Measurements from ENCODE around the gene CDPF1. TPM values are rescaled to one million over a fixed set of nuclear protein-coding genes. Genes with fewer than 3 reads are reported as not detected.
A peak's percentile ranks its signal among the peaks of the same experiment; 100 is the strongest.

The CDPF1 gene
- total and polyA plus RNA-seq, 2 of the 13 experiments (the other 11 are each of a cell fraction or from before 2014, with no cell fraction given): 5.2 to 8.1 TPM

- TF ChIP-seq CENPT (CRISPR knock-in tag; IDR thresholded peaks at IDR 0.05; ENCODE audit: low read depth): 0 out of 2 replicates have a peak, but pooled peaks have one; percentile 57
- TF ChIP-seq KDM4B (CRISPR knock-in tag; IDR thresholded peaks at IDR 0.05): no peak
- no peak for TF ChIP-seq YEATS2 (CRISPR knock-in tag; IDR thresholded peaks at IDR 0.05; ENCODE audit: borderline replicate concordance)
- TF ChIP-seq SALL2 (CRISPR knock-in tag; IDR thresholded peaks at IDR 0.05): no peak
- no peak for TF ChIP-seq RBM39 (IDR thresholded peaks at IDR 0.05; ENCODE audit: low read depth, low read length, poor library complexity, severe bottlenecking)
- no peak for TF ChIP-seq SYNCRIP (IDR thresholded peaks at IDR 0.05; ENCODE audit: insufficient read depth, low read depth, low read length)
- no peak for TF ChIP-seq ZNF652 (CRISPR knock-in tag; IDR thresholded peaks at IDR 0.05; ENCODE audit: borderline replicate concordance, low read depth)
- TF ChIP-seq RFXAP (CRISPR knock-in tag; IDR thresholded peaks at IDR 0.05; ENCODE audit: borderline replicate concordance): no peak
- TF ChIP-seq ZNF672 (CRISPR knock-in tag; IDR thresholded peaks at IDR 0.05): peak; percentile 45; the same call in 1 of the 2 replicates
- no peak for TF ChIP-seq MAF1 (CRISPR knock-in tag; IDR thresholded peaks at IDR 0.05; ENCODE audit: borderline replicate concordance)
- TF ChIP-seq HNRNPLL (IDR thresholded peaks at IDR 0.05; ENCODE audit: low read depth, low read length, poor library complexity, severe bottlenecking): peak; percentile 63
- peak; percentile 47; the same call in 1 of the 2 replicates for TF ChIP-seq HNRNPL (IDR thresholded peaks at IDR 0.05; ENCODE audit: low read depth, low read length)
- TF ChIP-seq SCMH1 (CRISPR knock-in tag; IDR thresholded peaks at IDR 0.05; ENCODE audit: borderline replicate concordance): no peak
- TF ChIP-seq ATRX (CRISPR knock-in tag; IDR thresholded peaks at IDR 0.05; ENCODE audit: borderline replicate concordance): no peak
- TF ChIP-seq, protein P1, sequence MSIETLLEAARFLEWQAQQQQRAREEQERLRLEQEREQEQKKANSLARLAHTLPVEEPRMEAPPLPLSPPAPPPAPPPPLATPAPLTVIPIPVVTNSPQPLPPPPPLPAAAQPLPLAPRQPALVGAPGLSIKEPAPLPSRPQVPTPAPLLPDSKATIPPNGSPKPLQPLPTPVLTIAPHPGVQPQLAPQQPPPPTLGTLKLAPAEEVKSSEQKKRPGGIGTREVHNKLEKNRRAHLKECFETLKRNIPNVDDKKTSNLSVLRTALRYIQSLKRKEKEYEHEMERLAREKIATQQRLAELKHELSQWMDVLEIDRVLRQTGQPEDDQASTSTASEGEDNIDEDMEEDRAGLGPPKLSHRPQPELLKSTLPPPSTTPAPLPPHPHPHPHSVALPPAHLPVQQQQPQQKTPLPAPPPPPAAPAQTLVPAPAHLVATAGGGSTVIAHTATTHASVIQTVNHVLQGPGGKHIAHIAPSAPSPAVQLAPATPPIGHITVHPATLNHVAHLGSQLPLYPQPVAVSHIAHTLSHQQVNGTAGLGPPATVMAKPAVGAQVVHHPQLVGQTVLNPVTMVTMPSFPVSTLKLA (IDR thresholded peaks at IDR 0.05): peak; percentile 91
- no TSS peak for BruUV-seq (replicated peaks)
- Histone ChIP-seq H3K9ac (ENCODE audit: insufficient read depth, low read depth, low read length) (no peak overlapping the region), H3K36me3 (replicated peaks in 1 of 2; ENCODE audit: control insufficient read depth in 1 of 2, insufficient read depth in 2 of 2, low read length in 2 of 2) (peaks cover 7 to 11% of the 10 kb centered on the region in 2 experiments; a peak in 4 of 5 replicates), H3K4me2 (ENCODE audit: low read depth, low read length) (no peak overlapping the region), H4K20me1 (ENCODE audit: insufficient read depth, low read length) (no peaks in the 10 kb centered on the region), H3K9me3 (ENCODE audit: low read length) (no peaks in the 10 kb centered on the region), H2AFZ (ENCODE audit: low read length) (no peak overlapping the region), H3K79me2 (ENCODE audit: insufficient read depth, low read length) (no peaks in the 10 kb centered on the region), H3K27me3 (ENCODE audit: control insufficient read depth in 1 of 2, insufficient read depth in 2 of 2, low read length in 2 of 2) (no peaks in the 10 kb centered on the region), H3K27ac (ENCODE audit: extremely low read length, insufficient read depth, low read length) (no peak overlapping the region), H3K4me3 (replicated peaks in 1 of 3; ENCODE audit: insufficient read depth in 1 of 3, low read depth in 2 of 3, low read length in 3 of 3) (no peak overlapping the region), H3K4me1 (ENCODE audit: insufficient read depth, low read length) (no peaks in the 10 kb centered on the region)
- CTCF ChIA-PET (ENCODE audit: low intra/inter-chr PET ratio, low total read pairs): no interaction called here
- in situ Hi-C loops (cut with HindIII; ENCODE audit: extremely low pct_ligation_motif_present, low pct_unique_long_range_greater_than_20kb) (no loop called here), intact Hi-C loops (cut with micrococcal nuclease; ENCODE audit: unreplicated experiment) (no loop called here)
- POLR2A ChIA-PET: no interaction called here
- WGBS (ENCODE audit: low lambda C conversion rate): 94% methylated on average over 7 of the region's 7 CpGs
- FAIRE-seq (no peak), ATAC-seq (no peak), DNase-seq (ENCODE audit: low spot score) (no peak)
Measured at GRCh38 chr22:46225631-46226030, 24.5 kb downstream of the CDPF1 start.

Data from HepG2 (cell line).